HCT116 (cell line): Measurements from ENCODE around the gene COPS3. TPM values are rescaled to one million over a fixed set of nuclear protein-coding genes. Genes with fewer than 3 reads are reported as not detected.

Experiments used
- ATAC-seq: fragments of 200-7000 bp; cut with Tn5 transposase; 2 replicates; pipeline ENCODE4 v1.9.1; 2020; ENCODE audit warnings: mild to moderate bottlenecking, moderate library complexity
- BruUV-seq: library from RNA; stranded (reverse); fragments of 400-500 nt; replicated peaks from 2 replicates; lab custom pipeline; 2021; lab: Mats Ljungman, UMichigan
- CTCF ChIA-PET: fragments of 300-600 bp; sonication (Branson Sonifier 250); formaldehyde crosslinking; loops from one replicate; lab custom pipeline; 2021; ENCODE audit warnings: antibody characterized with exemption; lab: Charles Lee
- POLR2A ChIA-PET: fragments of 300-600, 350-600 bp; sonication (Branson Sonifier 250); formaldehyde crosslinking; loops from one replicate; lab custom pipeline; 2021; ENCODE audit warnings: antibody characterized with exemption; lab: Charles Lee
- RAD21 ChIA-PET, 2 experiments: fragments of 300-600 bp; sonication (Branson Sonifier 250); formaldehyde crosslinking; loops; one replicate each; lab custom pipeline; 2023; ENCODE audit warnings: low total read pairs in 2 of 2; ENCODE audit not compliant: uncharacterized antibody in 2 of 2, unreplicated experiment in 2 of 2, low non-redundant PET in 1 of 2; lab: Charles Lee
- DNase-seq: peaks from one replicate; pipeline ENCODE4 v3.0.0-alpha.2; 2010; ENCODE audit warnings: low read depth, low spot score
- H2AFZ ChIP-seq: fragments of 200-600 bp; shearing (Covaris generic), sonication (generic); 2 replicates; pipeline ENCODE4 v1.6.1; 2017; ENCODE audit warnings: low read depth, mixed run types, mixed read lengths, antibody characterized with exemption, low read length; ENCODE audit not compliant: poor library complexity, severe bottlenecking
- H3K27ac ChIP-seq: 2 replicates; pipeline ENCODE4 v1.5.1; 2012; ENCODE audit warnings: low read depth, low read length
- H3K27me3 ChIP-seq: fragments of 200-600 bp; sonication (generic); 2 replicates; pipeline ENCODE4 v1.6.1; 2016; ENCODE audit warnings: mixed run types, low read length, mixed read lengths; ENCODE audit not compliant: insufficient read depth
- H3K36me3 ChIP-seq, 2 experiments: fragments of 200-500 bp in 1 of 2; fragments of 200-600 bp in 1 of 2; sonication (Bioruptor generic) in 1 of 2; sonication (generic) in 1 of 2; 2 replicates each; pipeline versions ENCODE4 v1.5.1 to v1.6.1; 2014 to 2016; ENCODE audit warnings: low read length in 2 of 2, inconsistent platforms in 1 of 2, mixed read lengths in 1 of 2, mixed run types in 1 of 2; ENCODE audit not compliant: insufficient read depth in 2 of 2, control insufficient read depth in 1 of 2
- H3K4me1 ChIP-seq, 2 experiments: fragments of 200-600 bp in 1 of 2; sonication (generic) in 1 of 2; 2 replicates each; pipeline versions ENCODE4 v1.5.1 to v1.6.1; 2012 to 2017; ENCODE audit warnings: low read length in 2 of 2, inconsistent platforms in 1 of 2, mild to moderate bottlenecking in 1 of 2, mixed read lengths in 1 of 2, mixed run types in 1 of 2, moderate library complexity in 1 of 2; ENCODE audit not compliant: insufficient read depth in 2 of 2, control insufficient read depth in 1 of 2
- H3K4me2 ChIP-seq: fragments of 200-600 bp; sonication (generic); 2 replicates; pipeline ENCODE4 v1.6.1; 2017; ENCODE audit warnings: mixed run types, low read length, mixed read lengths
- H3K4me3 ChIP-seq, 2 experiments: fragments of 200-600 bp in 1 of 2; sonication (generic) in 1 of 2; replicated peaks in 1 of 2; 2 replicates each; pipeline ENCODE4 v1.5.1; 2011 to 2016; ENCODE audit warnings: low read length in 2 of 2, control low read depth in 1 of 2, low read depth in 1 of 2, mild to moderate bottlenecking in 1 of 2, mixed read lengths in 1 of 2, mixed run types in 1 of 2
- H3K79me2 ChIP-seq: fragments of 200-600 bp; sonication (generic); 2 replicates; pipeline ENCODE4 v1.6.1; 2017; ENCODE audit warnings: mild to moderate bottlenecking, mixed run types, low read length, moderate library complexity, mixed read lengths; ENCODE audit not compliant: insufficient read depth
- H3K9ac ChIP-seq: fragments of 200-600 bp; sonication (generic); 2 replicates; pipeline ENCODE4 v1.6.1; 2016; ENCODE audit warnings: low read length, mixed read lengths
- H3K9me2 ChIP-seq: fragments of 200-600 bp; sonication (generic), shearing (Covaris generic); 2 replicates; pipeline ENCODE4 v1.6.1; 2017; ENCODE audit warnings: mixed run types, mild to moderate bottlenecking, moderate library complexity; ENCODE audit not compliant: insufficient read depth
- H3K9me3 ChIP-seq, 2 experiments: fragments of 200-500 bp in 1 of 2; fragments of 200-600 bp in 1 of 2; sonication (Bioruptor generic) in 1 of 2; sonication (generic) in 1 of 2; 2 replicates each; pipeline ENCODE4 v1.6.1; 2014 to 2017; ENCODE audit warnings: low read length in 2 of 2, mixed read lengths in 2 of 2, inconsistent platforms in 1 of 2, low read depth in 1 of 2, mild to moderate bottlenecking in 1 of 2, mixed run types in 1 of 2, moderate library complexity in 1 of 2; ENCODE audit not compliant: control insufficient read depth in 1 of 2, insufficient read depth in 1 of 2
- H4K20me1 ChIP-seq: fragments of 200-600 bp; sonication (generic), shearing (Covaris generic); 2 replicates; pipeline ENCODE4 v1.6.1; 2017; ENCODE audit warnings: mixed run types, mild to moderate bottlenecking, moderate library complexity; ENCODE audit not compliant: insufficient read depth
- EGR1 ChIP-seq: IDR thresholded peaks from 2 replicates; pipeline ENCODE4 v1.6.1; 2012; ENCODE audit warnings: low read depth
- EZH2phosphoT487 ChIP-seq: fragments of 200-600 bp; IDR thresholded peaks from 2 replicates; pipeline ENCODE4 v1.6.1; 2018; ENCODE audit warnings: antibody characterized with exemption, borderline replicate concordance
- POLR2A ChIP-seq: IDR thresholded peaks from 2 replicates; pipeline ENCODE4 v1.7.0; 2011; ENCODE audit warnings: borderline replicate concordance; ENCODE audit not compliant: insufficient read depth, insufficient read length; ENCODE audit errors: extremely low read depth
- REST ChIP-seq: IDR thresholded peaks from 2 replicates; pipeline ENCODE4 v1.6.1; 2012; ENCODE audit warnings: low read depth
- TCF7L2 ChIP-seq: IDR thresholded peaks from 2 replicates; pipeline ENCODE4 v1.7.0; 2011; ENCODE audit warnings: borderline replicate concordance, inconsistent platforms; ENCODE audit not compliant: insufficient read depth, insufficient read length; ENCODE audit errors: extremely low read depth
- ZBTB33 ChIP-seq: IDR thresholded peaks from 2 replicates; pipeline ENCODE4 v1.6.1; 2011; ENCODE audit warnings: mild to moderate bottlenecking, low read length, moderate library complexity; ENCODE audit not compliant: insufficient replicate concordance; ENCODE audit errors: extremely low read depth
- intact Hi-C: fragments of 100-400 bp; cut with micrococcal nuclease; formaldehyde crosslinking; loops from 2 replicates; pipeline ENCODE4 v1.10.0; 2022
- total RNA-seq: library from RNA; stranded (reverse); gene quantifications from one replicate; pipeline ENCODE4 v1.2.1, GENCODE V29; 2021; ENCODE audit not compliant: unreplicated experiment
- TF ChIP-seq, protein P1 (sequence below), 3 experiments: fragments of 200-600 bp in 1 of 3; sonication (generic) in 1 of 3; IDR thresholded peaks in 2 of 3; conservative IDR thresholded peaks in 1 of 3; 2 replicates each; pipeline ENCODE4 v1.5.1; 2012 to 2017; ENCODE audit warnings: low read depth in 2 of 3, low read length in 2 of 3, antibody characterized with exemption in 1 of 3, borderline replicate concordance in 1 of 3, control low read depth in 1 of 3, mild to moderate bottlenecking in 1 of 3, mixed read lengths in 1 of 3, mixed run types in 1 of 3, moderate library complexity in 1 of 3; ENCODE audit not compliant: insufficient read depth in 1 of 3
- TF ChIP-seq, protein P2 (sequence below): IDR thresholded peaks from 2 replicates; pipeline ENCODE4 v1.6.1; 2012

COPS3 gene
- total RNA-seq, 1 experiment from 2014 or later: 99.0 TPM

DNA sequence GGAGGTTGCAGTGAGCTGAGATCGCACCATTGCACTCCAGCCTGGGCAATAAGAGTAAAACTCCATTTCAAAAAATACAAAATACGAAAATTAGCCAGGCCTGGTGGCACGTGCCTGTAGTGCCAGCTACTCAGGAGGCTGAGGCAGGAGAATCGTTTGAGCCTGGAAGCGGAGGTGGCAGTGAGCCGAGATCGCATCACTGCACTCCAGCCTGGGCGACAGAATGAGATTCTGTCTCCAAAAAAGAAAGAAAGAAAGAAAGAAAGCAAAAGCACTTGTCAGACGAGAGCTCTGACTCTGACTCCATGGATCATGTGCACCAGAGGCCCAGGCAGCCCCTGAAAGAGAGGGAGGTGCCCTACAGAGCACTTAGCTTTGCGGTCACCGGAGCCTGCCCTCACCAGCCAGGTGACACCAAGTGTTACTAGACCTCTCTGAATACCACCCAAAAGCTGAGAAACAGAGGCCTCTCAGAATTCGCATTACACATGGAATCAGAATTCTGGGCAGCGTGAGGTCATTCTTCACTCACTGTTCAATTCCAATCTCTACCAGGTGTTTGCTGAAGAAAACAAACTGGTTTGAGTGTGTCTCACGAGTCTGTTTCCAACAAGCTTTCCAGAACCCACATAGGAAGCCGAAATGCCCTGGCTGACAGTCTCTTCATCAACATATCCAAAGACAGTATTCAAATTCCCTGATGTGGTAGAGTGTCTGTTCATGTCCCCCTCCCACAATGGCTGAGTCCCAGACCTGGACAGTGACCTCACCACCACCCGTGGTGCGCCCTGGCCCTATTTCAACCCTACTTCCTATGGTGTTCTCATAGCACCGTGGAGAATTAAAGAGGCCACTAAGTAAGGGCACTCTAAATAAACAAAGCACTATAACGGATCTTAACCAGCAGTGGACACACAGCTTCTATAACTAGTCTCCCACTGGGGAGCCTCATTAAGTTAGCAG is 45.6 kb downstream of the COPS3 start (continued):
- no peak for TF ChIP-seq TCF7L2
- TF ChIP-seq EZH2phosphoT487: no peak
- no peak for TF ChIP-seq REST
- no peak for TF ChIP-seq ZBTB33

GRCh38 chr17:17232303-17232621 is 48.8 kb downstream of the COPS3 start:
- ATAC-seq: no peak
- intact Hi-C loops: no loop called here
- TF ChIP-seq, protein P1, sequence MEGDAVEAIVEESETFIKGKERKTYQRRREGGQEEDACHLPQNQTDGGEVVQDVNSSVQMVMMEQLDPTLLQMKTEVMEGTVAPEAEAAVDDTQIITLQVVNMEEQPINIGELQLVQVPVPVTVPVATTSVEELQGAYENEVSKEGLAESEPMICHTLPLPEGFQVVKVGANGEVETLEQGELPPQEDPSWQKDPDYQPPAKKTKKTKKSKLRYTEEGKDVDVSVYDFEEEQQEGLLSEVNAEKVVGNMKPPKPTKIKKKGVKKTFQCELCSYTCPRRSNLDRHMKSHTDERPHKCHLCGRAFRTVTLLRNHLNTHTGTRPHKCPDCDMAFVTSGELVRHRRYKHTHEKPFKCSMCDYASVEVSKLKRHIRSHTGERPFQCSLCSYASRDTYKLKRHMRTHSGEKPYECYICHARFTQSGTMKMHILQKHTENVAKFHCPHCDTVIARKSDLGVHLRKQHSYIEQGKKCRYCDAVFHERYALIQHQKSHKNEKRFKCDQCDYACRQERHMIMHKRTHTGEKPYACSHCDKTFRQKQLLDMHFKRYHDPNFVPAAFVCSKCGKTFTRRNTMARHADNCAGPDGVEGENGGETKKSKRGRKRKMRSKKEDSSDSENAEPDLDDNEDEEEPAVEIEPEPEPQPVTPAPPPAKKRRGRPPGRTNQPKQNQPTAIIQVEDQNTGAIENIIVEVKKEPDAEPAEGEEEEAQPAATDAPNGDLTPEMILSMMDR (IDR thresholded peaks at IDR 0.05 in 2 of 3, conservative IDR thresholded peaks at IDR 0.05 in 1 of 3; ENCODE audit: borderline replicate concordance in 1 of 3, insufficient read depth in 1 of 3, low read depth in 2 of 3, low read length in 2 of 3): no peak
- TF ChIP-seq POLR2A (no peak), EGR1 (no peak)
- TF ChIP-seq, protein P2, sequence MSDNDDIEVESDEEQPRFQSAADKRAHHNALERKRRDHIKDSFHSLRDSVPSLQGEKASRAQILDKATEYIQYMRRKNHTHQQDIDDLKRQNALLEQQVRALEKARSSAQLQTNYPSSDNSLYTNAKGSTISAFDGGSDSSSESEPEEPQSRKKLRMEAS: no peak
- TF ChIP-seq, all 23 proteins: peak for 0
- no peak for DNase-seq
- POLR2A ChIA-PET: no interaction called here
- H3K36me3 ChIP-seq: peaks cover 0 to 14% of the 10 kb centered on the region in 2 experiments; a peak in 3 of 4 replicates
- H3K9me2 ChIP-seq: no peaks in the 10 kb centered on the region
- H3K9me3 ChIP-seq: no peaks in the 10 kb centered on the region
- H3K9ac ChIP-seq: no peak overlapping the region
- no peak overlapping the region for H3K4me3 ChIP-seq
- peaks cover 28% of the 10 kb centered on the region for H3K79me2 ChIP-seq
- H2AFZ ChIP-seq: no peak overlapping the region
- RAD21 ChIA-PET: no interaction called here
- no peaks in the 10 kb centered on the region for H4K20me1 ChIP-seq
- H3K27ac ChIP-seq: no peak overlapping the region
- no TSS peak for BruUV-seq
- peaks cover 6 to 14% of the 10 kb centered on the region in 2 experiments for H3K4me1 ChIP-seq
- H3K27me3 ChIP-seq: no peaks in the 10 kb centered on the region
- no peak overlapping the region for H3K4me2 ChIP-seq
- CTCF ChIA-PET: no interaction called here
